ENCODE data around the gene MROH8. TPM values are rescaled to one million over a fixed set of nuclear protein-coding genes. Genes with fewer than 3 reads are reported as not detected.

MROH8 gene
- total RNA-seq, 2 experiments from 2014 or later, result 1.3 to 5.7 TPM

DNA sequence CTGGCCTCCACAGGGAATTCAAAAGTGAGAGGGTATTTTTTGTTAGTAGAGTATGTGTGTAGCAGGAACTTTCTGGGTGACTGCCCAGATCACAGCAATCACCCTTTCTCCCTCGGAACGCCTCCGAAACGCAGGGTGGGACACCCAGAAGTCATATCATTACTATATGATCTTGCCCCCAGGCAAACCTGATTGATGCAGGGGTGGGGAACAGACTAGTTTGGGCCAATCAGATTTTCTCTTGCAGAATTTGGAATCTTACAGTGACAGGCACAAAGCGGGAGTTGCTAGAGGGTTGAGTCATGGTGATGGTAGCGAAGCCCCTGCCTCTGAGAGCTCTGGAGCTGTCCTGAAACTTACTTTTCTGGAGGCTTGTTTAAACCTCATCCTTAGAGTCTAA lies 16.7 kb downstream of the MROH8 start:
- DNase-seq (ENCODE audit: low spot score), result no peak
- Histone ChIP-seq H3K9me3 (ENCODE audit: low read length) (no peaks in the 10 kb centered on the region), H4K20me1 (ENCODE audit: insufficient read depth, low read length) (no peaks in the 10 kb centered on the region), H3K4me1 (ENCODE audit: insufficient read depth, low read length, poor library complexity, severe bottlenecking) (no peaks in the 10 kb centered on the region), H3K4me3 (ENCODE audit: low read depth, low read length, poor library complexity, severe bottlenecking) (no peak overlapping the region), H3K79me2 (ENCODE audit: insufficient read depth, low read depth, low read length) (no peaks in the 10 kb centered on the region), H3K27ac (ENCODE audit: low read depth, low read length, poor library complexity, severe bottlenecking) (no peak overlapping the region), H2AFZ (ENCODE audit: low read length) (no peak overlapping the region), H3K4me2 (ENCODE audit: low read length) (no peak overlapping the region), H3K36me3 (ENCODE audit: insufficient read depth, low read length) (no peaks in the 10 kb centered on the region), H3K9me2 (ENCODE audit: insufficient read depth, low read length) (no peaks in the 10 kb centered on the region)
- BruUV-seq (replicated peaks), result no TSS peak
- POLR2A ChIA-PET, result no interaction called here
- intact Hi-C loops (cut with micrococcal nuclease; ENCODE audit: unreplicated experiment), result no loop called here
- no peak for TF ChIP-seq EZH2phosphoT487 (IDR thresholded peaks at IDR 0.05; ENCODE audit: borderline replicate concordance, low read depth, low read length)
- TF ChIP-seq, protein P1, sequence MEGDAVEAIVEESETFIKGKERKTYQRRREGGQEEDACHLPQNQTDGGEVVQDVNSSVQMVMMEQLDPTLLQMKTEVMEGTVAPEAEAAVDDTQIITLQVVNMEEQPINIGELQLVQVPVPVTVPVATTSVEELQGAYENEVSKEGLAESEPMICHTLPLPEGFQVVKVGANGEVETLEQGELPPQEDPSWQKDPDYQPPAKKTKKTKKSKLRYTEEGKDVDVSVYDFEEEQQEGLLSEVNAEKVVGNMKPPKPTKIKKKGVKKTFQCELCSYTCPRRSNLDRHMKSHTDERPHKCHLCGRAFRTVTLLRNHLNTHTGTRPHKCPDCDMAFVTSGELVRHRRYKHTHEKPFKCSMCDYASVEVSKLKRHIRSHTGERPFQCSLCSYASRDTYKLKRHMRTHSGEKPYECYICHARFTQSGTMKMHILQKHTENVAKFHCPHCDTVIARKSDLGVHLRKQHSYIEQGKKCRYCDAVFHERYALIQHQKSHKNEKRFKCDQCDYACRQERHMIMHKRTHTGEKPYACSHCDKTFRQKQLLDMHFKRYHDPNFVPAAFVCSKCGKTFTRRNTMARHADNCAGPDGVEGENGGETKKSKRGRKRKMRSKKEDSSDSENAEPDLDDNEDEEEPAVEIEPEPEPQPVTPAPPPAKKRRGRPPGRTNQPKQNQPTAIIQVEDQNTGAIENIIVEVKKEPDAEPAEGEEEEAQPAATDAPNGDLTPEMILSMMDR (conservative IDR thresholded peaks at IDR 0.05; ENCODE audit: low read length), result no peak
- CTCF ChIA-PET (ENCODE audit: unreplicated experiment), result no interaction called here

GRCh38 chr20:37161830-37162549 lies 17.4 kb downstream of the MROH8 start:
- Histone ChIP-seq H3K4me2 (ENCODE audit: low read length) (no peak overlapping the region), H2AFZ (ENCODE audit: low read length) (no peak overlapping the region), H3K9me3 (ENCODE audit: low read length) (no peaks in the 10 kb centered on the region), H3K4me3 (ENCODE audit: low read depth, low read length, poor library complexity, severe bottlenecking) (no peak overlapping the region), H3K9me2 (ENCODE audit: insufficient read depth, low read length) (no peaks in the 10 kb centered on the region), H3K36me3 (ENCODE audit: insufficient read depth, low read length) (no peaks in the 10 kb centered on the region), H3K27ac (ENCODE audit: low read depth, low read length, poor library complexity, severe bottlenecking) (no peak overlapping the region), H3K4me1 (ENCODE audit: insufficient read depth, low read length, poor library complexity, severe bottlenecking) (no peaks in the 10 kb centered on the region), H3K79me2 (ENCODE audit: insufficient read depth, low read depth, low read length) (no peaks in the 10 kb centered on the region), H4K20me1 (ENCODE audit: insufficient read depth, low read length) (no peaks in the 10 kb centered on the region)
- DNase-seq (ENCODE audit: low spot score), result no peak
- CTCF ChIA-PET (ENCODE audit: unreplicated experiment), result no interaction called here
- BruUV-seq (replicated peaks), result no TSS peak
- intact Hi-C loops (cut with micrococcal nuclease; ENCODE audit: unreplicated experiment), result no loop called here
- POLR2A ChIA-PET, result no interaction called here
- TF ChIP-seq, protein P1 (conservative IDR thresholded peaks at IDR 0.05; ENCODE audit: low read length), result no peak
- TF ChIP-seq EZH2phosphoT487 (IDR thresholded peaks at IDR 0.05; ENCODE audit: borderline replicate concordance, low read depth, low read length), result no peak

GRCh38 chr20:37160683-37161082 lies 18.7 kb downstream of the MROH8 start:
- no peaks in the 10 kb centered on the region for H3K9me3 ChIP-seq (ENCODE audit: low read length)
- H3K79me2 ChIP-seq (ENCODE audit: insufficient read depth, low read depth, low read length), result no peaks in the 10 kb centered on the region
- no peak overlapping the region for H2AFZ ChIP-seq (ENCODE audit: low read length)
- no peak for DNase-seq (ENCODE audit: low spot score)
- H3K36me3 ChIP-seq (ENCODE audit: insufficient read depth, low read length), result no peaks in the 10 kb centered on the region
- no peaks in the 10 kb centered on the region for H3K9me2 ChIP-seq (ENCODE audit: insufficient read depth, low read length)
- CTCF ChIA-PET (ENCODE audit: unreplicated experiment), result no interaction called here
- H3K27ac ChIP-seq (ENCODE audit: low read depth, low read length, poor library complexity, severe bottlenecking), result no peak overlapping the region
- H4K20me1 ChIP-seq (ENCODE audit: insufficient read depth, low read length), result no peaks in the 10 kb centered on the region
- no peak overlapping the region for H3K4me3 ChIP-seq (ENCODE audit: low read depth, low read length, poor library complexity, severe bottlenecking)
- TF ChIP-seq, protein P1 (conservative IDR thresholded peaks at IDR 0.05; ENCODE audit: low read length), result no peak
- no peak for TF ChIP-seq EZH2phosphoT487 (IDR thresholded peaks at IDR 0.05; ENCODE audit: borderline replicate concordance, low read depth, low read length)
- no peak overlapping the region for H3K4me2 ChIP-seq (ENCODE audit: low read length)
- no peaks in the 10 kb centered on the region for H3K4me1 ChIP-seq (ENCODE audit: insufficient read depth, low read length, poor library complexity, severe bottlenecking)
- BruUV-seq (replicated peaks), result no TSS peak
- intact Hi-C loops (cut with micrococcal nuclease; ENCODE audit: unreplicated experiment), result no loop called here
- POLR2A ChIA-PET, result interaction anchor here (0.7 kb wide), 2 partner anchors 600 to 759 kb away, joined by 4 to 6 read pairs; no protein-coding TSS in a partner anchor

Measured in OCI-LY7 (cell line).